Stimulated activated CD8-positive, alpha-beta memory T cell treated with anti-CD3 and anti-CD28 coated beads, Interleukin-15, amount 100 ng/mL, for 1 hour (primary cell): ENCODE results near the gene PLEK2.
"Not testable (repeated sequence)": the region's sequence is repeated elsewhere in the genome, so short reads cannot be mapped to it uniquely, and the experiment has no call there.

ENCODE experiments used
- DNase-seq: peaks from one replicate; pipeline ENCODE4 v3.0.0-alpha.2; 2020; ENCODE audit warnings: low read depth

PLEK2 gene, protein sequence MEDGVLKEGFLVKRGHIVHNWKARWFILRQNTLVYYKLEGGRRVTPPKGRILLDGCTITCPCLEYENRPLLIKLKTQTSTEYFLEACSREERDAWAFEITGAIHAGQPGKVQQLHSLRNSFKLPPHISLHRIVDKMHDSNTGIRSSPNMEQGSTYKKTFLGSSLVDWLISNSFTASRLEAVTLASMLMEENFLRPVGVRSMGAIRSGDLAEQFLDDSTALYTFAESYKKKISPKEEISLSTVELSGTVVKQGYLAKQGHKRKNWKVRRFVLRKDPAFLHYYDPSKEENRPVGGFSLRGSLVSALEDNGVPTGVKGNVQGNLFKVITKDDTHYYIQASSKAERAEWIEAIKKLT

DNA sequence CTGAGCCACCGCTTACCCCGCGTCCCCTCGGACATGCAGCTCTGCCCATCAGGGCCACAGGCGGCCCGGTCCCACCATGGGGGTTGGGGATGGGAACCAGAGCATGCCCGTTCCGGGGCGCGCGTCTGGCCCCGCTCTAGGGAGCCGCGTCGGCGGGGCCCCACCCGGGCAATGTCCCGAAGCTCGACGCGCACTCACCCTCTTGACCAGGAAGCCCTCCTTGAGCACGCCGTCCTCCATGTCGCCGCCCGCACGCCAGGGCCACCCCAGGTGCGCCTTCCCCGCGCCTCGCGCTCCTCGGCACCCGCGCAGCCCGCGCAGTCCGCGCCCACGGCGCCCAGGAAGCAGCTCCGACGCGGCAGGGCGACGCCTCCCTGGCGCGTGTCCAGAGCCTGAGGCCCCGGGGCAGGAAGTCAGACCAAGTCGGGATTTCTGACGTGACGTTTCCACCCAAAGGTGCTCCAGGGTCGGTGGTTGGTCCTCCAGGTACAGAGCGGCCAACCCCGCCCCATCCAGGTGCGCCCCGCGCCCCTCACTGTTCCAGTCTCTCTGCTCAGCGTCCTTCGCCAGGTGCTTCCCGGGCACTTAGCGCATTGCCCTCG is at the start of gene PLEK2:
Gene PLEK2 (minus strand): TSS at position 346 of the 602 bp plus-strand sequence. CDS start 106 bp downstream, at position 240.
- no peak for DNase-seq

DNA sequence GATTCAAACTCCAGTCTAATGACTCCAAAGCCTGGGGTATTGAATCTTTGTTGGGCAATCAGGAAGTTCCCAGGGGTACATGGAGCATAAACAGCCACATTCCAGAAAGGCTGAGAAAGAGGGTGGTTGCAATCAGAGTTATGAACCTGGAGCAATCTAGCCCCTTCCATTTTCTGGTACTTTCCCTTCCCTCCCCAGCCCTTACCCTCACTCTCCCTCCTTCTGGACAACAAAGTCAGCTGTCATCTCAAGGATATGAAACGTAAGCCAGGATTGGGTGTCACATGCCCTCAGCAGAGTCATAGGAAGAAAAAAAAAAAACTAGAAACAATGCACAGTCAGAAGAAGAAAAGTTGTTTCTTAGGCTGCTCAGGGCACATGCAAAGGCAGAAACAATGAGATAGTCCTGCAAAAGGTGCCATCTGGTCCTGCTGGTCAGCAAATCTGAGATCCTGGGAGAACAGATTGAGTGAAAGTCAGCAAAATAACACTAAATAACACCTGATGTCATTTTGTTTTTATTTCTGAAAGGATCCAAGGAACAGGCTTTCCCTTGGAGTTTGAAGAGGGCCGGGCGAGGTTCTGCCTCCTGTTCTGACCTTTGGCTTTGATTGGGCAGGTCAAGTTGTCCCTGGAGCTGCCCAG is 49.5 kb upstream of the PLEK2 start:
- DNase-seq, result no peak

DNA sequence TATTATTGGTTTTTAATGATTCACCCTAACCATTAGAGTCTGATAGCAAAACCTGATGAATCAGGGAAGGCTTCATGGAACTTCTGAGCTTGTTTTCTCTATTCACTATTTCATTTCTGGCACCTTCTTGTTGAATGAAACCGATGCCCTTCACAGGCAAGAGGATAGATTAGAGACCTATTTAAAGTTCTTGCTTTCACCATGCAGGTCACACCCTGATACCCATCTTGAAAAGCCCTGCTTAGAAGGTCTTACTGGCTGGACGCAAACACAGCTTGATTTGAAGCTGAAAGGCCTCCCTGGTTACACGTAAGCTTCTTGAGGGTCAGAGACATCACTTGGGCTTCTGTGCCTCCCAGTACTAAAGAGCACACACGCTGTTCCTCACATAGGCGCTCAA is 47.4 kb upstream of the PLEK2 start:
- no peak for DNase-seq

DNA sequence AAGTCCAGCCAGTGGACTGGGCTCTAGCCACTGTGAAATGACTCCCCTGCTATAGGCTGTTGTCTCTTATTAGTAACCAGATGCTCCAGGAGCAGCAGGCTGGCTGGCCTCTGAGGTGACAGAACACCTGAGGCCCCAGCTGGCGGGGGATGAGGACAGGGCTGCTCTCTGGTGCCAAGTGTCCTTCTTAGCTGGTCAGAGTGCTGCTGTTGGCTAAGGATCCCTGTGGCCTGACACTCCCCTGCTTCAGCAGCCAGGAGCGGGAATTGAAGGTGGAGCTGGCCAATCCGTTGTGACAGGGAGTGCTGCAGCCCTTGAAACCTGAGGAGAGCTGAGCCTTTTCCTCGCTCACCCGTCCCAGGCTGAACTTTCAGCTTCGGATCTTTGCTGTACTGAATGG is 45.8 kb upstream of the PLEK2 start:
- DNase-seq, result no peak

DNA sequence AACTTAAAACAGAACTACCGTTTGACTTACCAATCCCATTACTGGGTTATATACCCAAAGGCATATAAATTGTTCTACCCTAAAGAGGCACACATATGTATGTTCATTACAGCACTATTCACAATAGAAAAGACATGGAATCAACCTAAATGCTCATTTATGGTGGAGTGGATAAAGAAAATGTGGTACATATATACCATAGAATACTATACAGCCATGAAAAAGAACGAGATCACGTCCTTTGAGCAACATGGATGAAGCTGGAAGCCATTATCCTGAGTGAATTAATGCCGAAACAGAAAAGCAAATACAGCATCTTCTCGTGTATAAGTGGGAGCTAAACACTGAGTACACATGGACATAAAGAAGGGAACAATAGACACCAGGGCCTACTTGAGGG is 44.8 kb upstream of the PLEK2 start:
- no peak for DNase-seq

DNA sequence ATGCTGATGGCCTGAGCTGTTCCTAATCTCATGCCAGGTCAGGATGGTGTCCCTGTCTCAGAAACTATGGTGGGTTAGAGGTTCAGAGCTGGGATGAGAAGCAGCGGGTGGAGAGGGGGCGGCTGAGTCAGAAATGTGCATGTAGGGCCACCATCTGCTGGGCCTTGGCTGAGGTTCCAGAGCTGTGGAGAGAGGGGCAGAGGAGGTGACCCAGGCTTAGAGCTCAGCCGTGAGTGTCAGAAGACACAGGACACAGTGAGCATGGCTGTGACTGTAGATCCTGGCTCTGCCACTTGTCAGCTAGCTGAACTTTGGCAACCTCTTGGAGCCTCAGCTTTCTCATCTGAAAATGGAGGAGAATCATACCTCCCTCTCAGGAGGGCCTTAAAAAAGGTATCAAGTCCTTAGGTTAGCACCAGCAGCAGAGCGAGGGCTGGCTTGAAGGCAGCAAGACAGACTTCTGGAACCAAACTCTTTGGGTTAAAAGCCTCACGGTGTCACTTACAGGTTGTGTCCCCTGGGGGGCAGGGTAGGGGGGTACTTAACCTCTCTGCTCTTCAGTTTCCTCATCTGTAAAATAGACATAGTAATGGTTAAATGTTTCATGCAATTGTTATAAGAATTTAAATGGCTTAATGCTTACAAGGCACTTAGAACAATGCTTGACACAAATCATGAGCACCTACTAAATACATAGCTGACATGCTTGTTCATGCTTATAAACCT is 41.8 kb upstream of the PLEK2 start:
- no peak for DNase-seq

DNA sequence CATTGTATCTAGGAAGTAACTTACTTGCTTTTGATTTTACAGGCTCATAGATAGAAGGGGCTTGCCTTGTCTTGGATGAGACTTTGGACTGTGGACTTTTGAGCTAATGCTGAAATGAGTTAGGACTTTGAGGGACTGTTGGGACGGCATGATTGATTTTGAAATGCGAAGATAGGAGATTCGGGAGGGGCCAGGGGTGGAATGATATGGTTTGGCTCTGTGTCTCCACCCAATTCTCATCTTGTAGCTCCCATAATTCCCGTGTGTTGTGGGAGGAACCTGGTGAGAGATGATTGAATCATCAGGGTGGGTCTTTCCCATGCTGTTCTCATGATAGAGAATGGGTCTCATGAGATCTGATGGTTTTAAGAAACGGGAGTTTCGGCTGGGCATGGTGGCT is 39.7 kb upstream of the PLEK2 start:
- DNase-seq, result not testable (repeated sequence)

DNA sequence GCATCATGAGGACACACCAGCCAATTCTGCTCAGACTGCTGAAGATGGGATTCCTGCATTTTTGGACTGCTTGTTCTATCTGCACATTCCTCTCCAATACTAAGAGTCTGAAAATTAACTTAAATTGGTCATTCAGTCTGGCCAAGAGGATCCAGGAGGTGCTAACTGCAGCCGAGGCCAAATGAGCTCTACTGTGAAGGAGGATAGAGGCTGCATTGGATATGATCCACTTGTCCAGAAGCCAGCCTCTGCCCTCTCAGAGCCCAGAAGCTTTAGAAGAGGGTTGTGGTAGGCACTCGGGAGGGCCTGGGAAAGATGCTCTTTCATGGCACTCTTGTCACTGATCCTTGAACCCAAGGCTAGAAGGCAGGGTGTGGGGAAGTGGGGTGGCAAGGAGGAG is 37.1 kb upstream of the PLEK2 start:
- DNase-seq, result no peak

DNA sequence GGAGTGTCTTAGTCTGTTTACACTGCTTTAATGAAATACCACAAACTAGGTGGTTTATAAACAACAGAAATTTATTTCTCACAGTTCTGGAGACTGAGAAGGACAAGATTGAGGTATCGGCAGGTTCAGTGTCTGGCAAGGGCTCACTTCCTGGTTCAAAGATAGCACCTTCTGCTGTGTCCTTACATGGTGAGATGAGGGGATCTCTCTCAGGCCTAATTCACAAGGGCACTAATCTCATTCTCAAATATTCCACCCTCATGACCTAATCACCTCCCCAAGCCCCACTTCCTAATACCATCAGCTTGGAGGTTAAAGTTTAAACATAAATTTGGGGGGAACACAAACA is 35.0 kb upstream of the PLEK2 start:
- DNase-seq, result no peak

DNA sequence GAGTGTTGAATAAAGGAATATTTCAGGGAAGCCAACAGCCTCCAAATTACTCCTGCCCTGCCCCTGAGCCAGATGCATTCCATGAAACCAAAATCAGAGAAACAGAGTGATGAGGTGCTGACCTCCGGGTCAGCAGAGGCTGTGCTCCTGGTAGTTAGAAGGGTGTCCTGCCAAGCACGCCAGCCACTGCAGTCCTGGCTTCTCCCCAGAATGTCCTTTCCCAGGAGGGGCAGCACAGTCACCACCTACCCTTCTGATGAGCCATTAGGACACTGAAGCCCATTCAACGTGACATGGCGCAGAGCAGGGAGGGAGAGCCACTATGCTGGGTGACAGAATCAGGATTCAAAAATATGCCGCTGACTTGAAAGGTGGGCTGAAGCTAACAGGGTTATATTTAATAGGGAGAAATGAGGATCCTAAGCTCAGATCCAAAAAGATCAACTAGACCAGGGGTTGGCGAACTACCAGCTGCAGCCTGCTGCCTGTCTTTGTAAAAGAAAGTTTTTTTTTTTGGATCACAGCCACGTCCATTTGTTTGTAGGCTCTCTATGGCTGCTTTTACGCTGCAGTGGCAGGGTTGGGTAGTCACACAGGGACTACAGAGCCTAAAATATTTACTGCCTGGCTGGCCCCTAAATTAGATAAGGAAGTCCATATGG is 34.5 kb upstream of the PLEK2 start:
- no peak for DNase-seq

DNA sequence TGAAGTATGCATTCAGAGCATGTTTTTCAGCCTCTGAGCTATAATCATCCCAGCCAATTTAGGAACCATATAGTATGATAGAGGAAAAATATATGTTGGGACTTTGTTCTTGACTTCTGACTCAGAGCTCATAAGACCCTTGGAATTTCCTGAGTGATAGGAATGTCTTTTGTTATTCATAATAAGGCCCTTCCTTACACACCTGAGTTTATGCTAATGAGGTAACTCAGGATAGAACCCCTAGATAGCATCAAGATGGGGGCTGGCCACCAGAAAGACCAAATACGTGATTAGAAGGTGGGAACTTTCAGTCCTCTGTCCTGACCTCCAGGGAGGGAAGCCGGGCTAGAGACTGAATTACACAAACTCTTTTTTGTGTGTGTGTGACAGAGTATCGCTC is 32.4 kb upstream of the PLEK2 start:
- DNase-seq, result no peak

DNA sequence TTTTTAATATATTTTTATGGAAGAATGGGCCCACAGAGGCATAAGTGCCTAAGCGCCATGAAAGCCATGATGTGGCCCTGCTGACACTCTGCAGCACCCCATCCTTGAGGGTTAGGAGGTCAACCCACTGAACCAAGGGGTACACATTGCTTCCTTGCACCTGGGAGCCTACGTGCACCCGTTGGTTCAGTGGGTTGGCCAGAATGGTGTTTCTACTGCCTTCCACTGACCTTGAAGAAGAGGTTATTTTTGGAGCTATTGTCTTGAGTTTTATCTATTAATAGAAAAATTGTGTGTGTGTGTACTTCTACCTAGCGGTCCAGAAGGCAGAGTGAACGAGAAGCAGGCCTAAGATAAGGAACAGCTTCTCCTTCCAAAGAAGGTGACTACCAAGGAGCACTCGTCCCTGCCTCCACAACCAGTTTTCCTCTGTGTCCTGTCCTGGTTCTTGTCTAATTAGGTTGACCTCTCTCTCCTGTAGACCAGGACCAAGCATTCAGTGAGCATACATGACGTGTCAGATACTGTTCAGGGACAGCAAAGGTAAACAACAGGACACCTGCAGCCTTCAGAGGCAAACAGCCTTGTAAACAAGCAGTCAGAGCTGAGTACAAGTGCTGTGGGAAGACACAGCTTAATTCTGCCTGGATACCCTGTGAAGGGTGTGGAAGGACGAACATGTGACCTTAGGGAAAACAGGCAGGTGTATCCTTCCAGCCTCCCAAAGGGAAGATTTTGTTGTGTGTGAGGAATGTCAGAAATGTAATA is 30.4 kb upstream of the PLEK2 start:
- DNase-seq, result no peak

DNA sequence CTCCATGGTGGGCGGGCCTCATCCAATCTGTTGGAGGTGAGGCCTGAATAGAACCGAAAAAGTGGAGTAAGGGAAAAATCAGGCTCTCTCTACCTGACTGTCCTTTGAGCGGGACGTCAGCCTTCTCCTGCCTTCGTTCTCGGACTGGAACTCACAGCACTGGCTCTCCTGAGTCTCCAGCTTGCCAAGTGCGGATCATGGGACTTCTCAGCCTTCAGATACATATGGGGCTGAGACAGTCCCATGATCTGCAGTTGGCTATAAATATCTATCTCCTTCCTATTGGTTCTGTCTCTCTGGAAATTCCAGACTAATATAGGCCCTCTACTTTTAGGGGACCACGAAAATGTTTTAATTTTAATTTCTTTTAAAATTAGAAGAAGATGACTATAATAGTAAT is 29.7 kb upstream of the PLEK2 start:
- no peak for DNase-seq

DNA sequence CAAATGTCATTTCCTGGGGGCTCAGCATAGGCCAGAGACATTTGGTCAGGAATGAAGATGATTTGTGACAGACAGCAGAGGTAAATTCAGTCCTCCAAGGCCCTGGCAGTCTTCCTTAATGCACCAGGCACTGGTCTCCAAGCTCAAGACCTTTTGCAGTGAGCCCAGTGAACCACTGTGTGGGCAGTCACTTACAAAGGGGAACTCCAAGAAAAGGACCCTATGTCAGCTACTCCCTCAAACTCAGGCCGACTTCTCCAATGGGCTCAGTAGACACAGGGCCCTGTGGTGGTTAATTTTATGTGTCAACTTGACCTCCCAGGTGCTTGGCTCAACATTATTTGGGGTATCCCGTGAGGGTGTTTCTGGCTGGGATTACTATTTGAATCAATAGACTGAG is 29.3 kb upstream of the PLEK2 start:
- no peak for DNase-seq

DNA sequence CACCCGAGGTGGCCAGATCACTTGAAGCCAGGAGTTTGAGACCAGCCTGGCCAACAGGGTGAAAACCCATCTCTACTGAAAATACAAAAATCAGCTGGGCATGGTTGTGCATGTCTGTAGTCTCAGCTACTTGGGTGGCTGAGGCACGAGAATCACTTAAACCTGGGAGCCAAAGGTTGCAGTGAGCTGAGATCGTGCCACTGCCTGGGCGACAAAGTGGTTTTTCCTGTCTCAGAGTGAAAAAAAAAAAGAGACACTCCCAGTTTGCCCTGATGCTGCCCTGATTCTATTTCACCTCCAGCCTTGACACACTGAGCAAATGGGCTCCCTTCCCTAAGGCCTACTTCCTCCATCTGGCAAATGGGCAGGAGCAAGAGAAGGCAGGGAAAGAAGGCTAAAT is 28.5 kb upstream of the PLEK2 start:
- no peak for DNase-seq

DNA sequence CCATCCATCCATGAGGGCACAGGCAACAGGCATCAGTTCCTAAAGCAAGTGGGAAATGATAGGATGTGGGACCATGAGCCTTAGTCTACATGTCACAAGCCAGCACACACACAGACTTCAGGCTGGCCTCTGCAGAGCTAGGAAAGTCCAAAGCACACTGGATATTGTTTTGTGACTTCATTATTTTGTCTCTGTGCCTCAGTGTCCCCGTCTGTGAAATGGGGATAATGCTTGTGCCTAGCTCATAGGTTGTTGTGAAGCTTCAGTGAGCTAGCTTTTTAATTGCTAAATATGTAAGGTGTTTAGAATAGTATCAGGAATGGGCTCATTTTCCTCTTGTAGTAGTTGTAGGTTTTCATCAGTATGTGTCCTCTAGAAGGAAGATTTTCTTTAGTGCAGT is 27.0 kb upstream of the PLEK2 start:
- DNase-seq, result no peak

DNA sequence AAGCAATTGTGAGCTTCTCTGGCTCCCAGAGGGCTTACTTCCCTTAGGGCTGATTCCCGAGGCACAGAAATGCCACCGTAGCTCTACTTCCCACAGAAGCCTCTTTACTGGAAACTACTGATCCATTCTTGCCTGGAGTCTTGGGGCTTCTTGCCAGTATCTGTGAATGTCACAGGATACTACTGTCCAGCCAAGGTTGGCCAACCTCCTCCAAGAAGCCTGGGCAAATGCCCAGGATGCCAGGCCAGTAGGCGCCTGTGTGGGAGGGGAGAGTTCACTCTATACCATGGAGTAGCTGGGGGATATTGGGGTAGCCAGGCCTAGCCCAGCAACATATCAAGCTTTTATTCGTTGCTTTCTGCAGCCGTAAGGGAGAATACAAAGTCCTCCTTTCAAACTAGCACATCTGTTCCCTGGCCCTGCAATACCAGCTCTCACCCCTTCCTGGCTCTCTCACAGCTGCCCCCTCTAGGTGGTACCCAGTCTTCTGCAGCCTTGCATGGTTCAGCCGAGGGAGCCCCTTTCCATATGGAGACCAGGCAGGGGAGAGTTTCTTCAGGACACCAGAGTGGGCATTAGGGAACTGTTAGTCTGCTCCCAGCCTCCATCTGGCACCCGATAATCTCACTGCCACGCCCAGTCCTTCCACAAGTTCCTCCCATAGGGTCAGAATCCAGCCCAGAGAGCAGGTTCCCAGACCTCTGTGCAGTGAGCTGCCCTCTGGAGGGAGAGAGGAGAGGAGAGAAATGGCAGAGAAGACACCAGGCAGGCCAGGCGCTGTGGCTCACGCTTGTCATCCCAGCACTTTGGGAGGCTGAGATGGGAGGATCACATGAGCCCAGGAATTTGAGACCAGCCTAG is 24.3 kb upstream of the PLEK2 start:
- DNase-seq, result no peak

DNA sequence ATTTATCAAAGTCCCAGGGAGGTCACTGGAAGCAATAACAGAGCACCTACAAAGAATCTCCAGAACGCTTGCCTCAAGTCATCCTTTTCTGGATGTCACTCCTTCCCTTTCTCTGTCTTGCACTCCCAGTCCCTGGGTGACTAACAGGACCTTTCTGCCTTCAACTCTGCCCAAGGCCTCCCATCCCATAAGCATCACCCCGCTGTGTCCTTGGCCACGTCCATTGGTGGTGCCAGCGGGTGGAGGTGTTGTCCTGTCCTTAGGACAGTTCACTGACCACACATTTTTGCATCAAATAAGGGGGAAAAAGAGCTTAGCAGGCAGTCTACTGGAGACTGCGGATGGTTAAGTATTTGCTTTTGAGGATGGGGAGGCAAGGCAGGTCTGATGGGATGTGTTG is 23.6 kb upstream of the PLEK2 start:
- DNase-seq, result no peak

DNA sequence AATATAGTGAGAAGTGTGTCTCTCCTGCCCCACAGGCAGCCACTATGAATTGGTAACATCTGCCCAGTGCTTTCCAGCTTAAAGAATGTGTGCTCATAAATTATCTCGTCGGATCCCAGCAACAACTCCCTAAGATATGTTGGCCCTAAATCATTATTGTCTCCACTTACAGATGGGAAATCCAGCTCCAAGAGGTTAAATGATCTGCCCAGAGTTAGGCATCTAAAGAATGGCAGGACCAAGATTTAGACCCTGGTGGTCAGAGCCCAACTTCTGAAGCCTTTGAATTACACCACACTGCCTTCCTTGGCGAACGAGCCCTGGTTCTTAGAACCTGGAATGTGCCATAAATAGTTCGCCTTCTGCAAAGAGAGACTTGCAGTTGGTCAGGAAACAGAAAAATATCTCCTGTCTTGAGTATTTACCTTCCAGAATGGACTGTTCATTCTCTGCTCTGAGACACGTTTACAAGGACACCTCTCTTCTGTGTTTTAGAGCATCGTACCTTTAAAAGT is 20.1 kb upstream of the PLEK2 start:
- DNase-seq, result no peak

DNA sequence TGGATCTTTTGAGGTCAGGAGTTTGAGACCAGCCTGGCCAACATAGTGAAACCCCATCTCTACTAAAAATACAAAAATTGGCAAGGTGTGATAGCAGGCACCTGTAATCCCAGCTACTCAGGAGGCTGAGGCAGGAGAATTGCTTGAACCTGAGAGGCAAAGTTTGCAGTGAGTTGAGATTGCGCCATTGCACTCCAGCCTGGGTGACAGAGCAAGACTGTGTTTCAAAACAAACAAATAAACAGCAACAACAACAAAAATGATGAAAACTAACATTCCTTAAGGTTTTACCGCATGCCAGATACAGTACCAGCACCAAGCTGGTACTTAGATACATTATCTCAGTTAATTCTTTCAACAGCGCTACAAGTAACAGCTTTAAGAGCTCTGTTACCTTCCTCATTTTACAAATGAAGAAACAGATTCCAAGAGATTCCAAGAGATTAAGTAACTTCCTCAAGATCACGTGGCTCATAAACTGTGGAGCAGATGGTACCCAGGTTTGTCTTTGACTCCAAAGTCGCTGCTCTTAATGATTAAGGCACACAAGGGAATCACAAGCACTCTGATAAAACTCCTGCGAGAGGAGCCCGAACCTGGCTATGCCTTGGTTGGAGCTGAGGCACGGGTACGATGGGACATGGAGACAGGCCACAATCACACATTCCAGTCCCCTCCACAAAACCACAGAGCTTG is 17.7 kb upstream of the PLEK2 start:
- no peak for DNase-seq
